Calu3 (cell line): ENCODE data around the gene PGC. TPM values are rescaled to one million over a fixed set of nuclear protein-coding genes. Genes with fewer than 3 reads are reported as not detected.

Experiments
- BruUV-seq: library from RNA; stranded (reverse); fragments of 400-500 nt; replicated peaks from 2 replicates; lab custom pipeline; 2021; lab: Mats Ljungman, UMichigan
- CTCF ChIA-PET: fragments of 300-600 bp; sonication (Branson Sonifier 250); formaldehyde crosslinking; loops from one replicate; lab custom pipeline; 2022; ENCODE audit warnings: antibody characterized with exemption; lab: Charles Lee
- DNase-seq: peaks from one replicate; pipeline ENCODE4 v3.0.0; 2022
- H3K27ac Mint-ChIP-seq: one replicate; pipeline ENCODE4 v1.8.0; 2022; ENCODE audit warnings: mixed read lengths; ENCODE audit not compliant: unreplicated experiment
- H3K27me3 Mint-ChIP-seq: one replicate; pipeline ENCODE4 v1.8.0; 2022; ENCODE audit warnings: mixed read lengths; ENCODE audit not compliant: unreplicated experiment
- H3K36me3 Mint-ChIP-seq: one replicate; pipeline ENCODE4 v1.8.0; 2022; ENCODE audit warnings: mild to moderate bottlenecking, moderate library complexity, mixed read lengths; ENCODE audit not compliant: insufficient read depth, unreplicated experiment
- H3K4me1 Mint-ChIP-seq: one replicate; pipeline ENCODE4 v1.8.0; 2022; ENCODE audit warnings: mild to moderate bottlenecking, low read depth, mixed read lengths; ENCODE audit not compliant: unreplicated experiment
- H3K4me3 Mint-ChIP-seq: one replicate; pipeline ENCODE4 v1.8.0; 2022; ENCODE audit warnings: mild to moderate bottlenecking, low read depth, moderate library complexity, mixed read lengths; ENCODE audit not compliant: unreplicated experiment
- H3K9me3 Mint-ChIP-seq: one replicate; pipeline ENCODE4 v1.8.0; 2022; ENCODE audit warnings: low read depth, mixed read lengths; ENCODE audit not compliant: unreplicated experiment
- intact Hi-C: fragments of 100-400 bp; cut with micrococcal nuclease; formaldehyde crosslinking; loops from one replicate; pipeline ENCODE4 v1.10.0; 2022; ENCODE audit not compliant: unreplicated experiment
- total RNA-seq: library from RNA; stranded (reverse); gene quantifications from 2 replicates; pipeline ENCODE4 v1.2.3, GENCODE V29; 2022
- TF ChIP-seq, protein P1 (sequence below): fragments of 200-600 bp; IDR thresholded peaks from one replicate; pipeline ENCODE4 v1.8.0; 2022; ENCODE audit warnings: antibody characterized with exemption; ENCODE audit not compliant: unreplicated experiment

Gene PGC
- total RNA-seq, 1 experiment from 2014 or later: not detected

DNA sequence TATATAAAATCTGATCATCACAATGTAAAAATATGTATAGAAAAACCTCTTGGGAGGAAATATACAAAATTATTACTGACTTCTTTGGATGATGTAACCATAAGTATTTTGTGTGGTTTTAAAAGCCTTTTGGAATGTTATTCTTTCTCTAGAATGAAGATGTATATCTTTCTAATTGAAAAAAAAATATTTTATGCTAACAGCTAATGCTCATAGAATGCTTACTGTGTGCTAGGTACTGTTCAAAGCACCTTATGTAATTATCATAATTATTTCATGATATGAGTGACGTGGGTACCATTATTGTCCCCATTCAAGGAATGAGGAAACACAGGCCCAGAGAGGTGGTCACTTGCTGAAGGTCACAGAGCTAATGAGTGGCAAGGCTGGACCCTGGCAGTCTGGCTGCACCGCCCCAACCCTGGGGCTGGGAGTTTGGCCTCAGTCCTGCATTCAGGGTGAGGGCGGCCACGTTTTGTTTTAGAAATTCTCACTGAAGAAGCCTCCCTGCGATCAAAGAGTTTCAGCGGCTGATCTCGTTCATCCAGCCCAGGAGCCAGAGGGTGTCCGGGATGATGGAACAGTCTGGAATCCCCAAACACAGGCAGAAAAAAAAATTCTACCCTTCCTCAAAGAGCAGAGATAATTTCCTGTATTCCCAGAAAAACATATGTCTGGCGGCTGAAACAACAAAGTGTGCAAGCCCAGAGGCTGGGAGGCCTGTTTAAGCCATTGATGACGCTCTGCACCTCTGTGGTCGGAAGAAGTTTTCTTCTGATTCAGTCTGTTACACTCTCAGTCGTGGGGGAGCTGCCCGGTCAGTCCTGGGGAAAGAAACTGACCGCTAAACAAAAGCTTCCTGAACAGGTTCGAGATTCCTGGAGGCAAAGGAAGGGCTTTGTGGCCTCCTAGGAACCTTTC, 49.1 kb downstream of the PGC start:
- no peak overlapping the region for H3K27ac Mint-ChIP-seq
- BruUV-seq: no TSS peak
- no peaks in the 10 kb centered on the region for H3K27me3 Mint-ChIP-seq
- CTCF ChIA-PET: no interaction called here
- intact Hi-C loops: no loop called here
- H3K4me3 Mint-ChIP-seq: no peak overlapping the region
- peaks cover 5% of the 10 kb centered on the region for H3K36me3 Mint-ChIP-seq
- H3K4me1 Mint-ChIP-seq: peaks cover 9% of the 10 kb centered on the region
- TF ChIP-seq, protein P1, sequence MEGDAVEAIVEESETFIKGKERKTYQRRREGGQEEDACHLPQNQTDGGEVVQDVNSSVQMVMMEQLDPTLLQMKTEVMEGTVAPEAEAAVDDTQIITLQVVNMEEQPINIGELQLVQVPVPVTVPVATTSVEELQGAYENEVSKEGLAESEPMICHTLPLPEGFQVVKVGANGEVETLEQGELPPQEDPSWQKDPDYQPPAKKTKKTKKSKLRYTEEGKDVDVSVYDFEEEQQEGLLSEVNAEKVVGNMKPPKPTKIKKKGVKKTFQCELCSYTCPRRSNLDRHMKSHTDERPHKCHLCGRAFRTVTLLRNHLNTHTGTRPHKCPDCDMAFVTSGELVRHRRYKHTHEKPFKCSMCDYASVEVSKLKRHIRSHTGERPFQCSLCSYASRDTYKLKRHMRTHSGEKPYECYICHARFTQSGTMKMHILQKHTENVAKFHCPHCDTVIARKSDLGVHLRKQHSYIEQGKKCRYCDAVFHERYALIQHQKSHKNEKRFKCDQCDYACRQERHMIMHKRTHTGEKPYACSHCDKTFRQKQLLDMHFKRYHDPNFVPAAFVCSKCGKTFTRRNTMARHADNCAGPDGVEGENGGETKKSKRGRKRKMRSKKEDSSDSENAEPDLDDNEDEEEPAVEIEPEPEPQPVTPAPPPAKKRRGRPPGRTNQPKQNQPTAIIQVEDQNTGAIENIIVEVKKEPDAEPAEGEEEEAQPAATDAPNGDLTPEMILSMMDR: no peak
- no peaks in the 10 kb centered on the region for H3K9me3 Mint-ChIP-seq
- DNase-seq: no peak

DNA sequence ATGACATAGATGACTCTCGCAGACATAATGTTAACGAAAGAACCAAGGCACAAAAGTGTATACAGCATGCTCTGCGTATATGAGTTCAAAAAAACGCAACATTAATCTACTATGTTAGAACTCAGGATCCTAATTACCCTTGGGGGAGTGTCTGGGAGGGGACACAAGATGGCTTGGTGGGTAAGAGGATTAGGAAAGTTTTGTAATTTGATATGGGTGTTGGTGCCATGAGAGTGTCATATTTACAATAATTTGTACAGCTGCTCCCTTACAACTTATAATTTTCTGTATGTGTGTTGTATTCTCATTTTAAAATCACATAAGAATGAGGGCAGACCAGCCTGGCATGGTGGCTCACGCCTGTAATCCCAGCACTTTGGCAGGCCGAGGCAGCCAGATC, 50.4 kb downstream of the PGC start:
- Mint-ChIP-seq H3K27me3 (no peaks in the 10 kb centered on the region), H3K4me1 (peaks cover 9% of the 10 kb centered on the region), H3K9me3 (no peaks in the 10 kb centered on the region), H3K27ac (no peak overlapping the region), H3K36me3 (peaks cover 5% of the 10 kb centered on the region), H3K4me3 (no peak overlapping the region)
- no TSS peak for BruUV-seq
- no peak for DNase-seq
- TF ChIP-seq, protein P1: no peak
- CTCF ChIA-PET: no interaction called here
- intact Hi-C loops: no loop called here

DNA sequence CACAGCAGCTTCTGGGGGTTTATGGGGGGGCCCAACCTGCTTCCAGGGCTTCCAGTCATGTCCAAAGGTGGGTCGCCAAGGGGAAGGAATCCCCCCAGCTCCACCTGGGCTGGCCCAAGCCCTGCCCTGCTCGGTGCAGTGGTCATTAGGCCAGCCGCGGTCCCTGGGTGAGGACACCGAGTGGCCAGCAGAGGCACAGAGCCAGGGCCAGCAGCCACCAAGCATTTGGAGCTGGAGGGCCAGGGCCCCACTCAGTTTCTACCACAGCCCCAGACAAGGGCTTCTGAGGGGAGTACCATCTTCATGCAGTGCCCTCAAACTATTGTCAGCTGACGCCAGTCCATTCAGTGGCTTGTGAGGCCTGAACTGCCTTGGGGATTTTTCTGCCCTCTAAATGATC, 51.4 kb downstream of the PGC start:
- no peak overlapping the region for H3K27ac Mint-ChIP-seq
- no peaks in the 10 kb centered on the region for H3K27me3 Mint-ChIP-seq
- no peaks in the 10 kb centered on the region for H3K36me3 Mint-ChIP-seq
- CTCF ChIA-PET: interaction anchor here (0.6 kb wide), 1 partner anchor 14 kb away, joined by 3 read pairs; no protein-coding TSS in a partner anchor
- H3K4me3 Mint-ChIP-seq: no peak overlapping the region
- no peaks in the 10 kb centered on the region for H3K9me3 Mint-ChIP-seq
- no peak for DNase-seq
- no TSS peak for BruUV-seq
- intact Hi-C loops: no loop called here
- TF ChIP-seq, protein P1: no peak
- H3K4me1 Mint-ChIP-seq: peaks cover 9% of the 10 kb centered on the region

DNA sequence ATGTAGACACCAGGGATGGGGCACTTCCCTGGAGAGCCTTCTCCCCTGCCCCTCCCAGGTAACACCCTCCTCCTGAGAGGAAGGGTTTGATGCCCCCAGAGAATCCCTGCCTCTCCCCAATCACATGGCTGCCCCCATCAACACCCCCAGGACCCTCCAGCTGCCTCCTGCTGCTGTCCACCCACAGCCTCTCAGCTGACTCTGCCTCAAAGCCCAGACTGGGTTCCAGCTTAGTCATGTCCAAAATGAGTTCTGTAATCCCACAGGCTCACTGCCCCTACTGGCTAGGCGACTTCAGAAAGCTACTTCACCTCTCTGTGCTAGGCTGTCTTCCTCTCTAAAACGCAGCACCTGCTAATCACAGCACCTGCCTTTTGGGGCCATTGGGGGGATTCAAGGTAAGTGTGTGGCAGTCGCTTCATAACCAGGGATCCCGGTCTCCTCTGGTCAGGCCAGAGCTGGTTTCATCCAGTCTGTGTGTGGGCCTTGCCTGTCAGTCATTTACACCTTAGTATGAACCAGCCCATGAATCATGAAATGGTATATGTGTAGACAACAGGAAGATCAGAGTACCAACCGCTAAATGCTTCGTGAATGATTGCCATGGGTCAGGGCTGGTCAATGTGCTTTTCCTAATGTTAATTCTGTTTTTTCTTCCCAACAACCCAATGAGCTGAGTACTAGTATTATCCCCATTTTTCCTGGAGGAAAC, 52.2 kb downstream of the PGC start:
- CTCF ChIA-PET: interaction anchor here (0.6 to 1.7 kb wide), 2 partner anchors 12 to 13 kb away, joined by 3 to 5 read pairs; no protein-coding TSS in a partner anchor
- no peaks in the 10 kb centered on the region for H3K9me3 Mint-ChIP-seq
- H3K27me3 Mint-ChIP-seq: no peaks in the 10 kb centered on the region
- H3K4me1 Mint-ChIP-seq: peaks cover 9% of the 10 kb centered on the region
- TF ChIP-seq, protein P1: no peak
- no peak overlapping the region for H3K4me3 Mint-ChIP-seq
- H3K27ac Mint-ChIP-seq: no peak overlapping the region
- no peaks in the 10 kb centered on the region for H3K36me3 Mint-ChIP-seq
- DNase-seq: no peak
- intact Hi-C loops: no loop called here
- no TSS peak for BruUV-seq
